Activated T-helper 2 cell treated with anti-CD3 and anti-CD28 coated beads, Interferon-gamma antibody, Interleukin-2, Interleukin-4, amounts not matched to agents 10 μg/mL and 5 μg/mL and 100 μg/mL, durations not matched to agents 14 hours and 24 hours and 36 hours (primary cell): Measurements from ENCODE around the gene LRG1. TPM values are rescaled to one million over a fixed set of nuclear protein-coding genes. Genes with fewer than 3 reads are reported as not detected.

Experiments
- DNase-seq: peaks from one replicate; pipeline ENCODE4 v3.0.0; 2021; ENCODE audit warnings: low spot score
- H3K27ac Mint-ChIP-seq: one replicate; pipeline ENCODE4 v1.8.0; 2021; ENCODE audit warnings: mixed read lengths
- H3K27me3 Mint-ChIP-seq: one replicate; pipeline ENCODE4 v1.8.0; 2021; ENCODE audit warnings: low read depth, mixed read lengths
- H3K36me3 Mint-ChIP-seq: one replicate; pipeline ENCODE4 v1.8.0; 2021; ENCODE audit warnings: low read depth, mixed read lengths
- H3K4me1 Mint-ChIP-seq: one replicate; pipeline ENCODE4 v1.8.0; 2021; ENCODE audit warnings: low read depth, mixed read lengths
- H3K4me3 Mint-ChIP-seq: one replicate; pipeline ENCODE4 v1.8.0; 2021; ENCODE audit warnings: low read depth, mild to moderate bottlenecking, moderate library complexity, mixed read lengths
- H3K9me3 Mint-ChIP-seq: one replicate; pipeline ENCODE4 v1.8.0; 2021; ENCODE audit warnings: mixed read lengths
- intact Hi-C: fragments of 100-400 bp; cut with micrococcal nuclease; formaldehyde crosslinking; loops from one replicate; pipeline ENCODE4 v1.15.1; 2023
- total RNA-seq: library from RNA; stranded (reverse); gene quantifications from 2 replicates; pipeline ENCODE4 v1.2.3, GENCODE V29; 2022

Gene LRG1
- total RNA-seq, 1 donor from 2014 or later, result 0.37 TPM

GRCh38 chr19:4503825-4504170 is 36.0 kb downstream of the LRG1 start:
- no peaks in the 10 kb centered on the region for H3K27me3 Mint-ChIP-seq
- H3K27ac Mint-ChIP-seq, result no peak overlapping the region
- H3K36me3 Mint-ChIP-seq, result peaks cover 6% of the 10 kb centered on the region
- peaks cover 6% of the 10 kb centered on the region for H3K4me1 Mint-ChIP-seq
- intact Hi-C loops, result no loop called here
- no peak overlapping the region for H3K4me3 Mint-ChIP-seq
- DNase-seq, result no peak
- no peaks in the 10 kb centered on the region for H3K9me3 Mint-ChIP-seq

- H3K4me1 Mint-ChIP-seq, result peaks cover 6% of the 10 kb centered on the region
- no peak for DNase-seq
- intact Hi-C loops, result no loop called here
- H3K4me3 Mint-ChIP-seq, result no peak overlapping the region
- no peaks in the 10 kb centered on the region for H3K9me3 Mint-ChIP-seq
- no peaks in the 10 kb centered on the region for H3K27me3 Mint-ChIP-seq
- H3K27ac Mint-ChIP-seq, result no peak overlapping the region
- H3K36me3 Mint-ChIP-seq, result peaks cover 6% of the 10 kb centered on the region
These were observed 36.6 kb downstream of the LRG1 start for GRCh38 chr19:4503132-4503824.

- Mint-ChIP-seq H3K4me3 (no peak overlapping the region), H3K36me3 (peaks cover 6% of the 10 kb centered on the region), H3K27me3 (no peaks in the 10 kb centered on the region), H3K4me1 (peaks cover 6% of the 10 kb centered on the region), H3K27ac (no peak overlapping the region), H3K9me3 (no peaks in the 10 kb centered on the region)
- no peak for DNase-seq
- intact Hi-C loops, result no loop called here
These were observed 37.3 kb downstream of the LRG1 start for GRCh38 chr19:4502282-4503131.

- Mint-ChIP-seq H3K27ac (no peak overlapping the region), H3K4me1 (peaks cover 5% of the 10 kb centered on the region), H3K27me3 (no peaks in the 10 kb centered on the region), H3K9me3 (no peaks in the 10 kb centered on the region), H3K4me3 (no peak overlapping the region), H3K36me3 (peaks cover 6% of the 10 kb centered on the region)
- intact Hi-C loops, result no loop called here
- no peak for DNase-seq
These were observed 38.1 kb downstream of the LRG1 start for GRCh38 chr19:4501691-4502090.

GRCh38 chr19:4500841-4501591 is 38.8 kb downstream of the LRG1 start:
- intact Hi-C loops, result no loop called here
- Mint-ChIP-seq H3K36me3 (peaks cover 3% of the 10 kb centered on the region), H3K27me3 (no peaks in the 10 kb centered on the region), H3K27ac (no peak overlapping the region), H3K4me3 (no peak overlapping the region), H3K9me3 (no peaks in the 10 kb centered on the region), H3K4me1 (no peaks in the 10 kb centered on the region)
- no peak for DNase-seq

- intact Hi-C loops, result no loop called here
- Mint-ChIP-seq H3K9me3 (no peaks in the 10 kb centered on the region), H3K4me1 (no peaks in the 10 kb centered on the region), H3K4me3 (no peak overlapping the region), H3K36me3 (peaks cover 3% of the 10 kb centered on the region), H3K27me3 (no peaks in the 10 kb centered on the region), H3K27ac (no peak overlapping the region)
- no peak for DNase-seq
These were observed 40.0 kb downstream of the LRG1 start for GRCh38 chr19:4499855-4500254.

- no peak for DNase-seq
- Mint-ChIP-seq H3K27me3 (no peaks in the 10 kb centered on the region), H3K9me3 (no peaks in the 10 kb centered on the region), H3K36me3 (peaks cover 6% of the 10 kb centered on the region), H3K4me3 (no peak overlapping the region), H3K4me1 (no peaks in the 10 kb centered on the region), H3K27ac (no peak overlapping the region)
- intact Hi-C loops, result no loop called here
These were observed 40.5 kb downstream of the LRG1 start for GRCh38 chr19:4499318-4499717.

- Mint-ChIP-seq H3K4me3 (no peak overlapping the region), H3K36me3 (peaks cover 6% of the 10 kb centered on the region), H3K27me3 (no peaks in the 10 kb centered on the region), H3K27ac (no peak overlapping the region), H3K4me1 (no peaks in the 10 kb centered on the region), H3K9me3 (no peaks in the 10 kb centered on the region)
- intact Hi-C loops, result no loop called here
- no peak for DNase-seq
These were observed 41.1 kb downstream of the LRG1 start for GRCh38 chr19:4498694-4499093.

GRCh38 chr19:4497770-4498389 is 42.0 kb downstream of the LRG1 start:
- no peak overlapping the region for H3K4me3 Mint-ChIP-seq
- H3K27ac Mint-ChIP-seq, result no peak overlapping the region
- intact Hi-C loops, result no loop called here
- H3K27me3 Mint-ChIP-seq, result no peaks in the 10 kb centered on the region
- no peaks in the 10 kb centered on the region for H3K4me1 Mint-ChIP-seq
- H3K9me3 Mint-ChIP-seq, result no peaks in the 10 kb centered on the region
- no peak for DNase-seq
- H3K36me3 Mint-ChIP-seq, result peaks cover 6% of the 10 kb centered on the region

- Mint-ChIP-seq H3K36me3 (peaks cover 6% of the 10 kb centered on the region), H3K9me3 (no peaks in the 10 kb centered on the region), H3K4me1 (no peaks in the 10 kb centered on the region), H3K27ac (no peak overlapping the region), H3K27me3 (no peaks in the 10 kb centered on the region), H3K4me3 (no peak overlapping the region)
- no peak for DNase-seq
- intact Hi-C loops, result no loop called here
These were observed 43.5 kb downstream of the LRG1 start for GRCh38 chr19:4496304-4496703.

GRCh38 chr19:4495471-4495870 is 44.4 kb downstream of the LRG1 start:
- H3K27me3 Mint-ChIP-seq, result no peaks in the 10 kb centered on the region
- no peak overlapping the region for H3K27ac Mint-ChIP-seq
- DNase-seq, result no peak
- H3K4me3 Mint-ChIP-seq, result no peak overlapping the region
- peaks cover 11% of the 10 kb centered on the region for H3K36me3 Mint-ChIP-seq
- intact Hi-C loops, result no loop called here
- no peaks in the 10 kb centered on the region for H3K4me1 Mint-ChIP-seq
- no peaks in the 10 kb centered on the region for H3K9me3 Mint-ChIP-seq

- no peak for DNase-seq
- intact Hi-C loops, result no loop called here
- Mint-ChIP-seq H3K9me3 (no peaks in the 10 kb centered on the region), H3K4me1 (no peaks in the 10 kb centered on the region), H3K27ac (no peak overlapping the region), H3K27me3 (no peaks in the 10 kb centered on the region), H3K36me3 (peaks cover 18% of the 10 kb centered on the region), H3K4me3 (no peak overlapping the region)
These were observed 45.2 kb downstream of the LRG1 start for GRCh38 chr19:4494691-4495064.
